ENCODE measurements around the gene NTNG2. TPM values are rescaled to one million over a fixed set of nuclear protein-coding genes. Genes with fewer than 3 reads are reported as not detected.

NTNG2 gene
- total and polyA plus RNA-seq, 2 donors: 1.7 TPM

DNA sequence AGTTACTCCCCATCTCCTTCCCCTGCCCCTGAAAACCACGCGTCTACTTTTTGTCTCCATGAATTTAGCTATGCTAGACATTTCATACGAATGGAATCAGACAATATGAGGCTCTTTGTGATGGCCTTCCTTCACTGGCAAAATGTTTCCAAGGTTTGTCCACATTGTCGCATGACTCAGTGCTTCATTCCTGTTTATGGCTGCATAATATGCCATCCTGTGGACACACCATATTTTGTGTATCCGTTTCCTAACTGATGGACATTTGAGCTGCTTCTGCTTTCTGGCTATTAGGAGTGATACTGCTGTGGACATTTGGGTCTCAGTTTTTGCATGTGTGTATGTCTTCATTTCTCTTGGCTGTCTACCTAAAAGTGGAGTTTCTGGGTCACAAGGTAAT, 14.5 kb downstream of the NTNG2 start:
- H3K4me3 ChIP-seq (ENCODE audit: low read length in 2 of 2): no peak overlapping the region
- DNase-seq (ENCODE audit: low read depth in 6 of 9, low spot score in 9 of 9): no peak
- no peaks in the 10 kb centered on the region for H3K9me3 ChIP-seq (ENCODE audit: control insufficient read depth in 2 of 2, insufficient read depth in 1 of 2, low read length in 1 of 2)
- no peaks in the 10 kb centered on the region for H3K36me3 ChIP-seq (ENCODE audit: control insufficient read depth in 2 of 2, insufficient read depth in 2 of 2, low read length in 1 of 2)
- H3K27ac ChIP-seq (ENCODE audit: low read depth in 1 of 2, low read length in 1 of 2): no peak overlapping the region
- H3K4me1 ChIP-seq (ENCODE audit: control insufficient read depth in 2 of 2, insufficient read depth in 2 of 2, low read length in 2 of 2): no peaks in the 10 kb centered on the region
- WGBS: 86% methylated on average over 5 of the region's 5 CpGs
- peaks cover 0 to 11% of the 10 kb centered on the region in 2 donors for H3K27me3 ChIP-seq (ENCODE audit: control insufficient read depth in 2 of 2, insufficient read depth in 1 of 2, low read length in 1 of 2)

DNA sequence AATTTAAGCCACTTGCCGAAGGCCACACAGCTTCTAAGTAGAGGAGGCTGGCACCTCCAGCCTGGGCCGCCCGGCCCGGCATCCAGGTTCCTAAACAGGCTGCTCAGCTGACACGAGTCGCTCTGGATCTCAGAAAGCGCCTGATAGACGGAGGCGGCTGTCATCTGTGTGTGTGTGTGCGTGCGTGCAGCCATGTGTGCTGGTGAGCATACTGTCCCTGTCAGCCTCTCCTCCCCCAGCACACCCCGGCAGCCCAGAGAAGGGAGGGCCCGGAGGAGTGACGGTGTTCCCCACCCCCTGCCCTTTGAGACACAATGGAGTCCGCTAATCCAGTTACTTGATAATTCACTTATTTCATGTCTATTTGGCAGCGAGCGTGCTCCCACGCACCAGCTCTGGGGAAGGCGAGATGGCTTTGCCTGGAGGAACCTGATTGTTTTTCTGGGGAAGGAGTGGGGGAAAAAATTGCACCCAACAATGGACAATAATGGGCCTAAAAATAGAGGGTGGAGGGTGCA, 20.0 kb downstream of the NTNG2 start:
- DNase-seq (ENCODE audit: low read depth in 6 of 9, low spot score in 9 of 9): no peak
- Histone ChIP-seq H3K27ac (ENCODE audit: low read depth in 1 of 2, low read length in 1 of 2) (no peak overlapping the region), H3K4me1 (ENCODE audit: control insufficient read depth in 2 of 2, insufficient read depth in 2 of 2, low read length in 2 of 2) (peaks cover 0 to 4% of the 10 kb centered on the region in 2 donors), H3K4me3 (ENCODE audit: low read length in 2 of 2) (no peak overlapping the region), H3K27me3 (ENCODE audit: control insufficient read depth in 2 of 2, insufficient read depth in 1 of 2, low read length in 1 of 2) (peaks cover 0 to 34% of the 10 kb centered on the region in 2 donors), H3K9me3 (ENCODE audit: control insufficient read depth in 2 of 2, insufficient read depth in 1 of 2, low read length in 1 of 2) (no peaks in the 10 kb centered on the region), H3K36me3 (ENCODE audit: control insufficient read depth in 2 of 2, insufficient read depth in 2 of 2, low read length in 1 of 2) (no peaks in the 10 kb centered on the region)
- WGBS: 89% methylated on average over 19 of the region's 19 CpGs

- H3K27me3 ChIP-seq (ENCODE audit: control insufficient read depth in 2 of 2, insufficient read depth in 1 of 2, low read length in 1 of 2): peaks cover 3 to 38% of the 10 kb centered on the region in 2 donors
Observed at GRCh38 chr9:132182314-132183091, 20.6 kb downstream of the NTNG2 start.

DNA sequence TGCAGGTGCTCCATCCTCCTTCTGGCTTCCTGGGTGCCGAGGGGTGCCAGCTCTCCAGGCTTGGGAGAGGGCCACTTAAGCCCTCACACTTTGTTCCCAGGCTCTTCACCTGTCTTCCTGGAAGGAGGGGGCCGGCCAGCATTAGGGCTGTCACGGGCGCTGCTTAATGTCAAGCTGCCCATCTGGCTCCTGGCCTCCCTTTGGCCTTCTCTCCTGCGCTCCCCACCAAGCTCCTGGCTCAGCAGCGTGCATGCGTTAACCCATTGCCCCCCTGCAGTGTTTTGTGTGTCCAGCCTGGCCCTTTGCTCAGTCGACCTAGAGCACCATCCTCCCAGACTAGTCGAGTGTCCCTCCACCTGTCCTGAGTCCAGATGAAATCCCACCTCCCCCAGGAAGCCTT, 21.3 kb downstream of the NTNG2 start:
- DNase-seq (ENCODE audit: low read depth in 6 of 9, low spot score in 9 of 9): no peak
- Histone ChIP-seq H3K4me1 (ENCODE audit: control insufficient read depth in 2 of 2, insufficient read depth in 2 of 2, low read length in 2 of 2) (peaks cover 0 to 4% of the 10 kb centered on the region in 2 donors), H3K36me3 (ENCODE audit: control insufficient read depth in 2 of 2, insufficient read depth in 2 of 2, low read length in 1 of 2) (no peaks in the 10 kb centered on the region), H3K27ac (ENCODE audit: low read depth in 1 of 2, low read length in 1 of 2) (no peak overlapping the region), H3K9me3 (ENCODE audit: control insufficient read depth in 2 of 2, insufficient read depth in 1 of 2, low read length in 1 of 2) (no peaks in the 10 kb centered on the region), H3K4me3 (ENCODE audit: low read length in 2 of 2) (no peak overlapping the region), H3K27me3 (ENCODE audit: control insufficient read depth in 2 of 2, insufficient read depth in 1 of 2, low read length in 1 of 2) (peaks cover 3 to 38% of the 10 kb centered on the region in 2 donors)
- WGBS: 70% methylated on average over 9 of the region's 9 CpGs

More at GRCh38 chr9:132182314-132183091, 20.6 kb downstream of the NTNG2 start:
- Histone ChIP-seq H3K9me3 (ENCODE audit: control insufficient read depth in 2 of 2, insufficient read depth in 1 of 2, low read length in 1 of 2) (no peaks in the 10 kb centered on the region), H3K36me3 (ENCODE audit: control insufficient read depth in 2 of 2, insufficient read depth in 2 of 2, low read length in 1 of 2) (no peaks in the 10 kb centered on the region), H3K27ac (ENCODE audit: low read depth in 1 of 2, low read length in 1 of 2) (no peak overlapping the region), H3K4me3 (ENCODE audit: low read length in 2 of 2) (no peak overlapping the region), H3K4me1 (ENCODE audit: control insufficient read depth in 2 of 2, insufficient read depth in 2 of 2, low read length in 2 of 2) (peaks cover 0 to 4% of the 10 kb centered on the region in 2 donors)
- WGBS: 79% methylated on average over 18 of the region's 18 CpGs
- no peak for DNase-seq (ENCODE audit: low read depth in 6 of 9, low spot score in 9 of 9)

GRCh38 chr9:132183715-132184114, 21.9 kb downstream of the NTNG2 start:
- Histone ChIP-seq H3K27me3 (ENCODE audit: control insufficient read depth in 2 of 2, insufficient read depth in 1 of 2, low read length in 1 of 2) (peaks cover 3 to 41% of the 10 kb centered on the region in 2 donors), H3K4me3 (ENCODE audit: low read length in 2 of 2) (no peak overlapping the region), H3K9me3 (ENCODE audit: control insufficient read depth in 2 of 2, insufficient read depth in 1 of 2, low read length in 1 of 2) (no peaks in the 10 kb centered on the region), H3K36me3 (ENCODE audit: control insufficient read depth in 2 of 2, insufficient read depth in 2 of 2, low read length in 1 of 2) (no peaks in the 10 kb centered on the region), H3K27ac (ENCODE audit: low read depth in 1 of 2, low read length in 1 of 2) (no peak overlapping the region), H3K4me1 (ENCODE audit: control insufficient read depth in 2 of 2, insufficient read depth in 2 of 2, low read length in 2 of 2) (peaks cover 0 to 4% of the 10 kb centered on the region in 2 donors)
- WGBS: 71% methylated on average over 7 of the region's 7 CpGs
- no peak for DNase-seq (ENCODE audit: low read depth in 6 of 9, low spot score in 9 of 9)

DNA sequence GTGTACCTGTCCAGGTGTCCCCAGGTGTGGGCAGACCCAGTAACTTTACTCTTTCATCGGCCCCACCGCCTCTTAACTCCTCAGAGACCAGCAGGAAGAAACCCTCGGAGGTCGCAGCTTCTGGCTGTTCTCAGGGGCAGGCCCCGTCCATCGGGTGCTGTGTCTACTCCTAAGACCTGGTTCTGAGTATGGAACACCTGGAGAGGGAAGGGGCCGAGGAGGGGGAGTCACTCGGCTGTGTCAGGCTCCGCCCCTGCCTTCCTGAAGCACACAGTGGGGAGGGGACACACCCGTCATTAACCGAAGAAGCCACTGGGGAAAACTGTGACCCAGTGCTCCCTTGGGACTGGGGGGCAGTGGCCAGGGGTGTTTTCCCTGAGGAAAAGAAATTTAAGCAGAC, 22.3 kb downstream of the NTNG2 start:
- DNase-seq (ENCODE audit: low read depth in 6 of 9, low spot score in 9 of 9): no peak
- Histone ChIP-seq H3K4me1 (ENCODE audit: control insufficient read depth in 2 of 2, insufficient read depth in 2 of 2, low read length in 2 of 2) (peaks cover 0 to 4% of the 10 kb centered on the region in 2 donors), H3K27me3 (ENCODE audit: control insufficient read depth in 2 of 2, insufficient read depth in 1 of 2, low read length in 1 of 2) (peaks cover 3 to 41% of the 10 kb centered on the region in 2 donors), H3K4me3 (ENCODE audit: low read length in 2 of 2) (no peak overlapping the region), H3K36me3 (ENCODE audit: control insufficient read depth in 2 of 2, insufficient read depth in 2 of 2, low read length in 1 of 2) (no peaks in the 10 kb centered on the region), H3K9me3 (ENCODE audit: control insufficient read depth in 2 of 2, insufficient read depth in 1 of 2, low read length in 1 of 2) (no peaks in the 10 kb centered on the region), H3K27ac (ENCODE audit: low read depth in 1 of 2, low read length in 1 of 2) (no peak overlapping the region)
- WGBS: 80% methylated on average over 11 of the region's 11 CpGs

DNA sequence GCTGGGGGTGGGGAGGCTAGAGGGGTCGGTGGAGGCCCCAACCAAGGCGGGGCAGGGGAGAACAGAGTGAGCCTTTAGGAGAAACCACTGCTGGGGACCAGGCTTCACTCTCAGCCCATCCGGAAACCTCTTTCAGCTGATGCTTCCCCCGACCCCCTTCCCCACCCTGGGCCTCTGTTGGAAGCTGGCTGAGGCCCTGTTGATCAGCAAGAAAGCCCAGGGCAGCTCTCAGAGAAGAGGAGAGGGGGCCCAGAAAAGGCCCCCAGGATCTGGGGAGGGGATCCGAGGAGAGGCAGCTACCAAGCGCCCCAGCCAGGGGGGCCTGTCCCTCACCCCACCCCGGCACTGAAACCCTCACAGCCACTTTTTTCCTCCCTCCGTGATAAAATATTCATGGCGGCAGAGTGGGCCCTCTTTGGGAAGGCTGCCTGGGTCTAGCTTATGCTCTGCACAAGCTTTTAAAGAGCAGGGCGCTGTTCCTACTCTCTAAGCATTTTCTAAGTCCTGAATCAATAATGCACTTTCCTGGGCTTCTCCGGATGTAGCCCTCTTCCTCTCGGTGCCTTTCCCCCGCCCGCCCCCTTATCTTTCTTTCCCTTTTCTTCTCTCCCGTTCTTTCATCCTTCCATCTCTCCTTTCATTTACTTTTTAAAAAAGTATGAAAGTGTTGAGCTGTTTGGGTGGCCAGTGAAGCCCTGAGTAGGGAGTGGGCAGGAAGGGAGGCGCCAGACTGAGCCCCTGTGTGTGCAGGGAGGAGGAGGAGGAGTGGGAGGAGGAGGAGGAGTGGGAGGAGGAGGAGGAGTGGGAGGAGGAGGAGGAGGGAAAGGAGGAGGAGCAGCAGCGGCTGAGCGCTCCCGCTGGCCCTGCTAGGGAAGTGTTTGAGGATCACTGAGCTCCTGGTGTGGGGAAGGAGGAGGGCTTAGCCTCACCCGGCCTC, 23.5 kb downstream of the NTNG2 start:
- WGBS: 24% methylated on average over 20 of the region's 20 CpGs
- no peak overlapping the region for H3K4me3 ChIP-seq (ENCODE audit: low read length in 2 of 2)
- no peak for DNase-seq (ENCODE audit: low read depth in 6 of 9, low spot score in 9 of 9)
- peaks cover 3 to 36% of the 10 kb centered on the region in 2 donors for H3K27me3 ChIP-seq (ENCODE audit: control insufficient read depth in 2 of 2, insufficient read depth in 1 of 2, low read length in 1 of 2)
- no peak overlapping the region for H3K27ac ChIP-seq (ENCODE audit: low read depth in 1 of 2, low read length in 1 of 2)
- H3K36me3 ChIP-seq (ENCODE audit: control insufficient read depth in 2 of 2, insufficient read depth in 2 of 2, low read length in 1 of 2): no peaks in the 10 kb centered on the region
- peaks cover 0 to 4% of the 10 kb centered on the region in 2 donors for H3K4me1 ChIP-seq (ENCODE audit: control insufficient read depth in 2 of 2, insufficient read depth in 2 of 2, low read length in 2 of 2)
- no peaks in the 10 kb centered on the region for H3K9me3 ChIP-seq (ENCODE audit: control insufficient read depth in 2 of 2, insufficient read depth in 1 of 2, low read length in 1 of 2)

GRCh38 chr9:132187121-132187620, 25.3 kb downstream of the NTNG2 start:
- Histone ChIP-seq H3K4me3 (ENCODE audit: low read length in 2 of 2) (no peak overlapping the region), H3K9me3 (ENCODE audit: control insufficient read depth in 2 of 2, insufficient read depth in 1 of 2, low read length in 1 of 2) (no peaks in the 10 kb centered on the region), H3K27ac (ENCODE audit: low read depth in 1 of 2, low read length in 1 of 2) (no peak overlapping the region), H3K27me3 (ENCODE audit: control insufficient read depth in 2 of 2, insufficient read depth in 1 of 2, low read length in 1 of 2) (peaks cover 3 to 35% of the 10 kb centered on the region in 2 donors), H3K36me3 (ENCODE audit: control insufficient read depth in 2 of 2, insufficient read depth in 2 of 2, low read length in 1 of 2) (no peaks in the 10 kb centered on the region), H3K4me1 (ENCODE audit: control insufficient read depth in 2 of 2, insufficient read depth in 2 of 2, low read length in 2 of 2) (peaks cover 0 to 4% of the 10 kb centered on the region in 2 donors)
- WGBS: 60% methylated on average over 14 of the region's 14 CpGs
- no peak for DNase-seq (ENCODE audit: low read depth in 6 of 9, low spot score in 9 of 9)

All from thymus (tissue), 11 donors.